GM12892 (cell line): Measurements from ENCODE around the gene TBC1D3G.
"Not testable (repeated sequence)": the region's sequence is repeated elsewhere in the genome, so short reads cannot be mapped to it uniquely, and the experiment has no call there.

Experiments used
- POLR2A ChIP-seq: IDR thresholded peaks from 2 replicates; pipeline ENCODE4 v1.6.1; 2011; ENCODE audit warnings: low read depth, low read length, control low read depth
- POLR2AphosphoS5 ChIP-seq: IDR thresholded peaks from 2 replicates; pipeline ENCODE4 v1.6.1; 2011; ENCODE audit warnings: low read depth, low read length, control low read depth
- TAF1 ChIP-seq: IDR thresholded peaks from 2 replicates; pipeline ENCODE4 v1.6.1; 2011; ENCODE audit warnings: low read depth, mild to moderate bottlenecking, control low read depth, low read length, borderline replicate concordance

DNA sequence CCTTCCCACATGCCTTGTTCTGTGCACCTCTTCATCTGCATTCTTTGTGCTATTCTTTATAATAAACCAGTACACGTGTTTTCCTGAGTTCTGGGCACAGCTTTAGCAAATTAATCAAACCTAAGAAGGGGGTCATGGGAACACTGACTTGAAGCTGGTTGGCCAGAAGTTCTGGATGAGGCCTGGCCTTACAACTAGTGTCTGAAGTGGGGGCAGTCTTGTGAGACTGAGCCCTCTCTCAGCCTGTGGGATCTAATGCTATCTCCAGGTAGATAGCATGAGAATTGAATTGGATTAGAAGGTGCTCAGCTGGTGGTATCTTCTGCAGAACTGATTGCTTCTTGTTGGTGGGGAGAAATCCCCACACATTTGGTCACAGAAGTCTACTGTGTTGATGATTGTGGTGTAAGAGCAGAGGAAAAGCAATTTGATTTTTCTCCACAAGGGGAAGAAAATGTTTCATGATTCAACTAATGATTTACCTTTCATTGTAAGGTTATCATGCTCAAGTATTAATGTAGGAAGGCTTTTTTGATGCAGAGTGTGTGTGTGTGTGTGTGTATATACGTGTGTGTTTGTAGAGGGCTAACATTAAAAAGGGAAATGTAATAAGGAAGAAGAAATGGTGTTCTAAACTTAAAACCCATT lies 33.6 kb upstream of the TBC1D3G start:
- not testable (repeated sequence) for TF ChIP-seq POLR2A, POLR2AphosphoS5, TAF1
